Inferior parietal cortex (tissue), 1 donor: ENCODE data around the gene KDM2B.
"Not testable (repeated sequence)": the region's sequence is repeated elsewhere in the genome, so short reads cannot be mapped to it uniquely, and the experiment has no call there.

Experiments used
- DNase-seq: peaks from one replicate; pipeline ENCODE4 v3.0.0-alpha.2; 2016; ENCODE audit errors: extremely low spot score

Gene KDM2B

GRCh38 chr12:121503395-121503794, 77.4 kb downstream of the KDM2B start:
- DNase-seq, result no peak

GRCh38 chr12:121501946-121502345, 78.9 kb downstream of the KDM2B start:
- no peak for DNase-seq

GRCh38 chr12:121499929-121500793, 80.7 kb downstream of the KDM2B start:
- peak; percentile 90 for DNase-seq

- peak; percentile 20 for DNase-seq
These were observed 85.1 kb downstream of the KDM2B start for GRCh38 chr12:121495746-121496145.

- DNase-seq, result no peak
These were observed 86.6 kb downstream of the KDM2B start for GRCh38 chr12:121494093-121494787.

- no peak for DNase-seq
These were observed 90.2 kb downstream of the KDM2B start for GRCh38 chr12:121490401-121491281.

- no peak for DNase-seq
These were observed 90.9 kb downstream of the KDM2B start for GRCh38 chr12:121489874-121490273.

GRCh38 chr12:121484967-121485366, 95.9 kb downstream of the KDM2B start:
- no peak for DNase-seq

GRCh38 chr12:121484564-121484963, 96.3 kb downstream of the KDM2B start:
- not testable (repeated sequence) for DNase-seq

GRCh38 chr12:121483949-121484348, 96.9 kb downstream of the KDM2B start:
- no peak for DNase-seq

GRCh38 chr12:121476477-121476876, 104.3 kb downstream of the KDM2B start:
- DNase-seq, result no peak

- DNase-seq, result no peak
These were observed 105.5 kb downstream of the KDM2B start for GRCh38 chr12:121475279-121475678.

- no peak for DNase-seq
These were observed 108.5 kb downstream of the KDM2B start for GRCh38 chr12:121472150-121472905.

- DNase-seq, result no peak
These were observed 110.1 kb downstream of the KDM2B start for GRCh38 chr12:121470751-121471150.

GRCh38 chr12:121468499-121468801, 112.4 kb downstream of the KDM2B start:
- DNase-seq, result no peak

- DNase-seq, result no peak
These were observed 113.0 kb downstream of the KDM2B start for GRCh38 chr12:121467638-121468498.

GRCh38 chr12:121466794-121467637, 113.8 kb downstream of the KDM2B start:
- peak; percentile 81 for DNase-seq

- no peak for DNase-seq
These were observed 114.7 kb downstream of the KDM2B start for GRCh38 chr12:121465921-121466793.

GRCh38 chr12:121464331-121464730, 116.5 kb downstream of the KDM2B start:
- no peak for DNase-seq
